ENCODE measurements around the gene TSPAN9. TPM values are rescaled to one million over a fixed set of nuclear protein-coding genes. Genes with fewer than 3 reads are reported as not detected.

Gene TSPAN9
- total and polyA plus RNA-seq, 9 of the 15 experiments (the other 6 are each of a cell fraction or from before 2014, with no cell fraction given): 0.23 to 2.1 (median 0.60) TPM; not detected in 2

DNA sequence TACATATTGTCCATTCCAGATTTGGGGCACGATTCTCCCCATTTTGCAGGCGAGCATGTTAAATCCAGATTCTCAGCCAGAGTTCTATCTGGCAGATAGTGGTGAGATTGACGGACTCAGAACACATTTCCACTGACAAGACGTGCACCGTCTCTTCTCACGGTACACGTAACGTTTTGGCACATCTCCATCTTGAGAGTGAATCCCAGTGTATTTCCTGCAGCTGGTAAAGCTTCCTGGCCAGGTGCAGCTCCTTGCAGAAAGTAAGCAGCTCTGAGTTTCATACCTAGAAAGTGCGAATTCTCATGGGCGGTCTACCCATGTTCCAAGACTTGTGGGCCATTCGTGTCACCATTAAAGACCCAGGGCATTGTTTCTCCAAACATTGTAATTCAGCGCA, 102.6 kb downstream of the TSPAN9 start (continued):
- TF ChIP-seq DACH1 (IDR thresholded peaks at IDR 0.05; ENCODE audit: partially characterized antibody) (no peak), CEBPB (tag; IDR thresholded peaks at IDR 0.05) (no peak), ZNF253 (CRISPR knock-in tag; conservative IDR thresholded peaks at IDR 0.05) (no peak)

DNA sequence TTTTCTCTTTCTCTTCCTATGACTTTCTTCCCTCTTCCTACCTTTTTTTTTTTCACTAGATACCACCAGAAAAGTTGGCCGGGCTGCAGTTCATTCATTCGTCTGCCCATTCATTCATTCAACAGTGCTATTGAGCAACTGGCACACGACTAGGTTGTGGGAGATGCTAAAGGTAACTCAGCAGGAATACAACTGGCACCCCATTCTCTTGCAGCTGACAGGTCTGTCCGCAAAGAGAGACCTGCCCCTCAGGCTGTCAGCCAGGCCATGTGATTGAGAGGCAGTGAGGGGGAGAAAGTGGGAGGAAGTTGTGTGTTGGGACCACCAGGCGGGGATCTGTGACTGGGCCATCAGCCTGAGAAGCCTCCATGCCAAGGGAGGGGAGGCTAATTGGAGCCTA, 105.2 kb downstream of the TSPAN9 start:
- in situ Hi-C loops (cut with MboI) (no loop called here), intact Hi-C loops (cut with micrococcal nuclease) (no loop called here)
- Histone ChIP-seq H4K20me1 (replicated peaks; ENCODE audit: control insufficient read depth, insufficient read depth, low read length) (no peaks in the 10 kb centered on the region), H3K4me3 (no peak overlapping the region), H3K4me1 (replicated peaks in 1 of 2; ENCODE audit: control insufficient read depth in 2 of 2, insufficient read depth in 2 of 2, low read length in 2 of 2) (no peaks in the 10 kb centered on the region), H3K27ac (ENCODE audit: extremely low read depth, low read depth, low read length) (no peak overlapping the region), H3K36me3 (ENCODE audit: control insufficient read depth, insufficient read depth, low read length) (no peaks in the 10 kb centered on the region), H2AFZ (ENCODE audit: low read depth, low read length) (no peak overlapping the region), H3K79me2 (ENCODE audit: control insufficient read depth, insufficient read depth, low read length) (no peaks in the 10 kb centered on the region), H3K4me2 (ENCODE audit: insufficient read depth, low read length) (no peak overlapping the region), H3K27me3 (ENCODE audit: control insufficient read depth in 2 of 2, insufficient read depth in 2 of 2, low read length in 2 of 2) (peaks cover 0 to 35% of the 10 kb centered on the region in 2 experiments; a peak in 2 of 5 replicates), H3K9me1 (ENCODE audit: control insufficient read depth, insufficient read depth, low read length) (no peaks in the 10 kb centered on the region), H3K9me3 (replicated peaks; ENCODE audit: control insufficient read depth, insufficient read depth, low read depth, low read length) (no peaks in the 10 kb centered on the region), H3K9ac (ENCODE audit: insufficient read depth in 1 of 2, low read depth in 2 of 2, low read length in 2 of 2) (no peak overlapping the region)
- POLR2A ChIA-PET: interaction anchor here (1.0 kb wide), 1 partner anchor 9 kb away, joined by 5 read pairs; no protein-coding TSS in a partner anchor
- WGBS (ENCODE audit: insufficient coverage, low coverage, missing lambda C conversion rate): 0% methylated on average over 5 of the region's 5 CpGs
- FAIRE-seq (no peak), ATAC-seq (no peak), DNase-seq (ENCODE audit: extremely low read depth in 1 of 4, low spot score in 3 of 4) (no peak)
- BruUV-seq (replicated peaks): no TSS peak
- CTCF ChIA-PET (ENCODE audit: low intra/inter-chr PET ratio): no interaction called here
- TF ChIP-seq TEAD2 (tag; IDR thresholded peaks at IDR 0.05): no peak
- TF ChIP-seq, protein P1, sequence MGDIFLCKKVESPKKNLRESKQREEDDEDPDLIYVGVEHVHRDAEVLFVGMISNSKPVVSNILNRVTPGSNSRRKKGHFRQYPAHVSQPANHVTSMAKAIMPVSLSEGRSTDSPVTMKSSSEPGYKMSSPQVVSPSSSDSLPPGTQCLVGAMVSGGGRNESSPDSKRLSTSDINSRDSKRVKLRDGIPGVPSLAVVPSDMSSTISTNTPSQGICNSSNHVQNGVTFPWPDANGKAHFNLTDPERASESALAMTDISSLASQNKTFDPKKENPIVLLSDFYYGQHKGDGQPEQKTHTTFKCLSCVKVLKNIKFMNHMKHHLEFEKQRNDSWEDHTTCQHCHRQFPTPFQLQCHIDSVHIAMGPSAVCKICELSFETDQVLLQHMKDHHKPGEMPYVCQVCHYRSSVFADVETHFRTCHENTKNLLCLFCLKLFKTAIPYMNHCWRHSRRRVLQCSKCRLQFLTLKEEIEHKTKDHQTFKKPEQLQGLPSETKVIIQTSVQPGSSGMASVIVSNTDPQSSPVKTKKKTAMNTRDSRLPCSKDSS (IDR thresholded peaks at IDR 0.05; ENCODE audit: low read depth, partially characterized antibody): no peak
- TF ChIP-seq, protein P2, sequence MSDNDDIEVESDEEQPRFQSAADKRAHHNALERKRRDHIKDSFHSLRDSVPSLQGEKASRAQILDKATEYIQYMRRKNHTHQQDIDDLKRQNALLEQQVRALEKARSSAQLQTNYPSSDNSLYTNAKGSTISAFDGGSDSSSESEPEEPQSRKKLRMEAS (CRISPR knock-in tag; IDR thresholded peaks at IDR 0.05): no peak
- no peak for TF ChIP-seq ZNF143 (CRISPR knock-in tag; IDR thresholded peaks at IDR 0.05)
- TF ChIP-seq CBX2 (IDR thresholded peaks at IDR 0.05; ENCODE audit: insufficient read depth, low read length, poor library complexity, severe bottlenecking): no peak
- TF ChIP-seq MYNN (IDR thresholded peaks at IDR 0.05): no peak
- TF ChIP-seq MYNN (CRISPR knock-in tag; IDR thresholded peaks at IDR 0.05): no peak
- TF ChIP-seq SAFB2 (IDR thresholded peaks at IDR 0.05; ENCODE audit: borderline replicate concordance, low read depth, low read length, severe bottlenecking): no peak
- no peak for TF ChIP-seq CBX1 (IDR thresholded peaks at IDR 0.05; ENCODE audit: low read depth)
- TF ChIP-seq NFYB (IDR thresholded peaks at IDR 0.05; ENCODE audit: extremely low read depth, insufficient read length): no peak
- TF ChIP-seq, protein P3, sequence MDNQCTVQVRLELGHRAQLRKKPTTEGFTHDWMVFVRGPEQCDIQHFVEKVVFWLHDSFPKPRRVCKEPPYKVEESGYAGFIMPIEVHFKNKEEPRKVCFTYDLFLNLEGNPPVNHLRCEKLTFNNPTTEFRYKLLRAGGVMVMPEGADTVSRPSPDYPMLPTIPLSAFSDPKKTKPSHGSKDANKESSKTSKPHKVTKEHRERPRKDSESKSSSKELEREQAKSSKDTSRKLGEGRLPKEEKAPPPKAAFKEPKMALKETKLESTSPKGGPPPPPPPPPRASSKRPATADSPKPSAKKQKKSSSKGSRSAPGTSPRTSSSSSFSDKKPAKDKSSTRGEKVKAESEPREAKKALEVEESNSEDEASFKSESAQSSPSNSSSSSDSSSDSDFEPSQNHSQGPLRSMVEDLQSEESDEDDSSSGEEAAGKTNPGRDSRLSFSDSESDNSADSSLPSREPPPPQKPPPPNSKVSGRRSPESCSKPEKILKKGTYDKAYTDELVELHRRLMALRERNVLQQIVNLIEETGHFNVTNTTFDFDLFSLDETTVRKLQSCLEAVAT (IDR thresholded peaks at IDR 0.05): no peak
- no peak for TF ChIP-seq MAFK (IDR thresholded peaks at IDR 0.05; ENCODE audit: low read length)
- no peak for TF ChIP-seq MBD2 (IDR thresholded peaks at IDR 0.05; ENCODE audit: borderline replicate concordance, low read depth)
- TF ChIP-seq BHLHE40 (IDR thresholded peaks at IDR 0.05; ENCODE audit: low read length): no peak
- TF ChIP-seq JUN (IDR thresholded peaks at IDR 0.05; ENCODE audit: borderline replicate concordance, low read depth, low read length): no peak
- no peak for TF ChIP-seq JUN (CRISPR knock-in tag; IDR thresholded peaks at IDR 0.05; ENCODE audit: borderline replicate concordance)
- no peak for TF ChIP-seq ZNF561 (CRISPR knock-in tag; conservative IDR thresholded peaks at IDR 0.05)

All from K562 (cell line).